Endometrium (tissue), 2 donors: ENCODE data around the gene ARGLU1.

Source experiments
- FAIRE-seq: peaks from 2 replicates; lab custom pipeline; 2012; peaks lifted over from hg19 to GRCh38; lab: Jason Lieb, UNC
- donor health status: control.
- donor health status: control.

ARGLU1 gene

DNA sequence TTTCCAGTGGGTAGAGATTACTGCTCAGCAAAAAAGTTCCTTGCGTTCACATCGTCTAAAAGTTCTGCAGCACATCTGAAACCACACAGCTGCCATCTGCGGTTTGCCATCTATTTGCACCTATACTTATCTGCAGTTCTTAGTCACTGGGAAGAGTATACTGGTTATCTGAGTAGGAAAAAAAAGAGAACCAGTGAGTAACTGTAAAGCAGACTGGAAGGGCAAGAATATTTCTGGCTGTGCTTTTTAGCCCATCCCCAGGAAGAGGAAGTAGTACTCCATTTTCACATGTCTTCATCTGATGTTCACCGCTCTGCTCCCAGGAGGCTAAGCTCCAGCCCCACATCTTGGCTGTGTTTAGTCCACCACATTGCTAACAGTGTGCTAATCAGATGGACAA, 68.0 kb downstream of the ARGLU1 start:
- FAIRE-seq, result no peak

GRCh38 chr13:106499113-106499512, 68.8 kb downstream of the ARGLU1 start:
- FAIRE-seq, result no peak

- FAIRE-seq, result no peak
Measured at GRCh38 chr13:106498571-106498970, 69.4 kb downstream of the ARGLU1 start.

GRCh38 chr13:106498158-106498557, 69.8 kb downstream of the ARGLU1 start:
- FAIRE-seq, result no peak

DNA sequence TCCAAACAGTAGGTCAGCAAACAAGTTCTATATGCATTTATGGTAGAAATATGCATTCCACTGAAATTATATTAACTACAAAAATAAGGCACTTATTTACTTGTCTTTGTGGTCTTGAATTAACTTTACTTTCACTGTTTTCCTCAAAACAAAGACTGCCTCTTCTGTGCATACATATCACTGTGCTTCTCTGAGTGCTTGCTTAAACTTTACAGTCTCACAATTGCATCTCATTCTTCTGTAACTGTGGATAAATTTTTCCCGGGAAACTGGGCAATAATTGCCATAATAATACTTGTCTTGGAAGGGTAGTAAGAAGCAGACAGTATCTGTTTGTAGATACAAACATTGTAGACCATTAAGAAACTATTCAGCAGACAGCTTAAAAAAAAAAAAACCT, 70.9 kb downstream of the ARGLU1 start:
- FAIRE-seq, result no peak

- FAIRE-seq, result no peak
Measured at GRCh38 chr13:106496072-106496997, 71.6 kb downstream of the ARGLU1 start.

DNA sequence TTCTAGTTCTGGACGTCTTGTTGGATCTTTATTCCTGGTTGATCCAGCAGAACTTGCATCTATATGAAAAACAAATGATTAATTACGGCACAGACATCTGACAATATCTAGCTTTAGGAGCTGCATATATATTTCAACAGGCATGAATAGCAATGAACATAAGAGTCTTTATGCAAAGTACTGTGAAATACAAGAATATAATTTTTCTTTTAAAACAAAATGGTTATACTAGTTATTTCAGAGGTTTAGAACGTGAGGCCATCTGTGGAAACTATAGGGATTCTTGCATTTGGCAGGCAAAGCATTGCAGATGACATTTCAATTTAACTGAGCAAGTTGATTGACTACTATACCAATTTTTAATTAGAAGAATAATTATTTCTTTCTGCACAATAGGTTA, 73.0 kb downstream of the ARGLU1 start:
- FAIRE-seq, result no peak

DNA sequence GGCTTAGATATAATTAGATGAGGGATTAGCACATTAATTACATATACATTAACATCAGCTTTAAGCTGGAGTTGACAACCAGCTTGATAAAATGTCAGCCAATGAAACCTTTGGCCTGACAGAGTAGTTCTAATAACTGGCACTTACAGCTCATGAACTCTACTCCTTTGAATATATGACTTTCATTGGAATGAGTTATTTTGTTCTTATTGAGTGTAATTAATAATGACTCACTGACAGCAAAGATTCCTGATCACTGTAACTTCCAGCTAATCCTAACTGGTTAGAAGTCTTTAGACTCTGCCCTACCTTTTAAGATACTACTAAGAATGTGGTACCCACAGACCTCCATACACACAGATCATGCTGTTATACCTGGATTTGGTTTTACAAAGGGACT, 73.4 kb downstream of the ARGLU1 start:
- no peak for FAIRE-seq

DNA sequence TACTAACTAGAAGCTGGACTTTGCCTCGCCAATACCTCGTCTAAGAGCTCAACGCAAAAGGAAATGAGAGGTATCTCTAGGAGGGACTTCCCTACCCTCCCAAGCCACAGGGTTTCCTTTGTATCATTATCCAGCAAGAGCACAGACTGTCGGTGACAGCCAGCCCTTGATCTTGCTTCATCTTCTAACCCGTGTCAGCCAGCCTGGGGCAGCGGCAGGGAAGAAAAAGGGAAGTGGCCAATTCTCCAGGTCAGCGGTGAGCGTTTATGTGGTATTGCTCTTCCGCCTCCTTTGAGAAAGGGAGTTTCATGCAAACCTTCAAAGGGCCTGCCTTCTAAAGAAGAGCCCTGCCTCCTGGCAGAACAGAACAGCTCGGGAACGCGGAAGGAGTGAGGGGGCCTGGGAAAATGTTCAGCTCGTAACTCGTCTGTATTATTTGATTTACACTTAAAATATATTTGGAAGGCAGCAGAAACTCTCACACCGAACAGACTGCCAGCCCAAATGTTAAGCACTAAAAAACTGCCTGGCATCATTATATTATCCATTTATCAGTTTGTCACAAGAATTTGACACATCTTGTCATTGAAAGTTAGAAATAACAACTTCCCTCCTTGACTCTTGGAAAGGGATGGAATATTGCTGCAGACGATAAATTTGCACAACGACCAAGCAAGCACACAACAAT, 74.3 kb downstream of the ARGLU1 start:
- FAIRE-seq, result no peak

DNA sequence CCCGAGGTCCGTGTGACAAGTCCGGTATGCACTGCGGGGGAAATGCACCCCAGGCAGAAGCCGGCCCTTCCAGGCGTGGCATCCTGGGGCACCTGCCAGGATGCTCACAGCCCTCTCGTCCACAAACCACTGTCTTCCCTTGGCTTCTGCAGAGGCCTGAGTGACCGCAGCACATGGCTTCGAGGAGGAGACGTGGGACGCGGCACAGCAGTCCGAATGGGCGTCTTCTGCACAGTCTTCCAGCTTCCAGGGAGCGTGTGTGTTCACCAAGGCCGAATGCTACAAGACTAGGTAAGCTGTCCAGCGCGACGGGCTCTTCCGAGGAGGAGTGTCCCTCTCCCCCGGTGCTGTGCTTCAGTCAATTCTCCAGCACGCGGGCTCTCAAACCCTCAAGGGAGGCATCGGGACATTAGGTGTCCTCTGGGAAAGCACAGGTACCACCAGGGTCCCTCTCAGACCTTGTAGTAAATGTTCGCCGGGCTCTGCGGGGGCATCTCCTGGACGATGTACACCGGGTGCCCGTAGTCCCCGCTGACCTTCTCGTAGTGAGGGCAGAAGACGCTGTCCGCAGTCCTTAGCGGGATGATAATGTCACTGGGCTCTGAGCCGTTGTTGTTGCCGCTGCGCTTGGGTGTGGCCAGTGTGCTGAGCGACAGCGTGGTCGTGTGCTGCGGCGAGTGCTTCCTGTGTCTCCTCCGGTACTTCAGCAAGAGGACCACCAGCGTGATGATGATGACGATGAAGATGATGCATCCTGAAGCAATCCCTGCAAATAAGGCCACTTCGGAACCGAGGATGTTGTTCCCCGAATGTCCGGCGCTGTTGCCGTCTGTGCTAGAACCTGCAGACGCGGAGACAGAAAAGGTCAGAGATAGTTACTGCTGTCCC, 75.1 kb downstream of the ARGLU1 start:
- no peak for FAIRE-seq

- no peak for FAIRE-seq
Measured at GRCh38 chr13:106491928-106492587, 75.9 kb downstream of the ARGLU1 start.
